Uterus (tissue), 4 donors: ENCODE results near the gene CDC42BPG. TPM values are rescaled to one million over a fixed set of nuclear protein-coding genes. Genes with fewer than 3 reads are reported as not detected.

Source experiments
- DNase-seq, 2 donors: peaks; one replicate each; pipeline ENCODE4 v3.0.0-alpha.2; 2019 to 2020
- H3K27ac ChIP-seq, 2 donors: fragments of 200-600 bp; sonication (generic); 1 replicate in 1 of 2; 2 replicates in 1 of 2; pipeline ENCODE4 v1.5.1; 2016 to 2018
- H3K27me3 ChIP-seq, 2 donors: fragments of 200-600 bp; sonication (generic); one replicate each; pipeline ENCODE4 v1.5.1; 2018 to 2019; ENCODE audit warnings: control low read depth in 1 of 2
- H3K36me3 ChIP-seq, 2 donors: fragments of 200-600 bp; sonication (generic); one replicate each; pipeline ENCODE4 v1.5.1; 2019; ENCODE audit warnings: control low read depth in 1 of 2
- H3K4me1 ChIP-seq, 2 donors: fragments of 200-600 bp; sonication (generic); one replicate each; pipeline ENCODE4 v1.5.1; 2018 to 2019; ENCODE audit warnings: control low read depth in 1 of 2
- H3K4me3 ChIP-seq, 2 donors: fragments of 200-600 bp; sonication (generic); 1 replicate in 1 of 2; 2 replicates in 1 of 2; pipeline ENCODE4 v1.5.1; 2018 to 2019; ENCODE audit warnings: mild to moderate bottlenecking in 1 of 2
- H3K9me3 ChIP-seq, 2 donors: fragments of 200-600 bp; sonication (generic); one replicate each; pipeline ENCODE4 v1.5.1; 2019; ENCODE audit warnings: control low read depth in 1 of 2
- POLR2A ChIP-seq, 2 donors: fragments of 450-650 bp; IDR thresholded peaks; one replicate each; pipeline ENCODE4 v1.6.1; 2016; ENCODE audit warnings: antibody characterized with exemption in 2 of 2, mild to moderate bottlenecking in 1 of 2, moderate library complexity in 1 of 2
- intact Hi-C: fragments of 100-400 bp; cut with DNase I; formaldehyde crosslinking; loops from one replicate; pipeline ENCODE4 v1.15.1; 2023; ENCODE audit warnings: low total_unique reads
- total RNA-seq, 4 donors: library from RNA; depleted of rRNA in 3 of 4; stranded (reverse); fragments of >200 nt in 3 of 4; gene quantifications; one replicate each; pipeline versions ENCODE4 v1.1.0 to v1.2.4, GENCODE V29; 2014 to 2023
- TF ChIP-seq, protein P1 (sequence below), 4 experiments: fragments of 200-600 bp in 2 of 4; fragments of 450-650 bp in 2 of 4; sonication (generic) in 2 of 4; IDR thresholded peaks; one replicate each; pipeline ENCODE4 v1.5.1; 2016 to 2019; ENCODE audit warnings: antibody characterized with exemption in 4 of 4, mild to moderate bottlenecking in 2 of 4, moderate library complexity in 1 of 4
- donor health status: DM: yes; HTN: yes; CAD: no.

CDC42BPG gene
- total RNA-seq, 4 donors from 2014 or later = under 0.01 to 2.7 (median 0.30) TPM

DNA sequence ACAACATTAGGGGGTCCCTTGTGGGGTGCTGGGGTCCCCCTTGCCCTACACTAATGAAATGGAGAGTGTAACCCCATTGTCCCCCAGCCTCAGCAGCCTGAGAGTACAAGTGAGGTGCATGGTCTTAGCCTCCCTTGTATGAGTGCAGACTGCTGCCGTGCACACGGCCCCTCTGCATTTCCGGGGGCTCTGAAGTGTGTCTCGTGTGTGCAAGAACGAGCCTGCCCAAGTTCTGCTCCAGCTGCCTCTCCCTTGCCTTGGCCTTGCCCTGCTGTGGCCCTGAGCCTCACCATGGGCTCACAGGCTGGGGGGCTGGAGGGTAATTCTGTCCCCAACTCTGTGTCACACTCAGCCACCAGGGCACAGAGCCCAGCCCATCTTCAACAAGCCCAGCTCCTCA is 39.1 kb upstream of the CDC42BPG start:
- H3K9me3 ChIP-seq = no peaks in the 10 kb centered on the region
- no peak for DNase-seq
- H3K36me3 ChIP-seq = no peaks in the 10 kb centered on the region
- peak overlapping the region in 1 of 2 donors; percentile 81 for H3K27ac ChIP-seq
- no peak overlapping the region for H3K4me3 ChIP-seq
- H3K27me3 ChIP-seq = no peaks in the 10 kb centered on the region
- peaks cover 0 to 5% of the 10 kb centered on the region in 2 donors for H3K4me1 ChIP-seq
- TF ChIP-seq, protein P1, sequence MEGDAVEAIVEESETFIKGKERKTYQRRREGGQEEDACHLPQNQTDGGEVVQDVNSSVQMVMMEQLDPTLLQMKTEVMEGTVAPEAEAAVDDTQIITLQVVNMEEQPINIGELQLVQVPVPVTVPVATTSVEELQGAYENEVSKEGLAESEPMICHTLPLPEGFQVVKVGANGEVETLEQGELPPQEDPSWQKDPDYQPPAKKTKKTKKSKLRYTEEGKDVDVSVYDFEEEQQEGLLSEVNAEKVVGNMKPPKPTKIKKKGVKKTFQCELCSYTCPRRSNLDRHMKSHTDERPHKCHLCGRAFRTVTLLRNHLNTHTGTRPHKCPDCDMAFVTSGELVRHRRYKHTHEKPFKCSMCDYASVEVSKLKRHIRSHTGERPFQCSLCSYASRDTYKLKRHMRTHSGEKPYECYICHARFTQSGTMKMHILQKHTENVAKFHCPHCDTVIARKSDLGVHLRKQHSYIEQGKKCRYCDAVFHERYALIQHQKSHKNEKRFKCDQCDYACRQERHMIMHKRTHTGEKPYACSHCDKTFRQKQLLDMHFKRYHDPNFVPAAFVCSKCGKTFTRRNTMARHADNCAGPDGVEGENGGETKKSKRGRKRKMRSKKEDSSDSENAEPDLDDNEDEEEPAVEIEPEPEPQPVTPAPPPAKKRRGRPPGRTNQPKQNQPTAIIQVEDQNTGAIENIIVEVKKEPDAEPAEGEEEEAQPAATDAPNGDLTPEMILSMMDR (IDR thresholded peaks at IDR 0.05) = no peak
- no peak for TF ChIP-seq POLR2A (IDR thresholded peaks at IDR 0.05)
- intact Hi-C loops = no loop called here

DNA sequence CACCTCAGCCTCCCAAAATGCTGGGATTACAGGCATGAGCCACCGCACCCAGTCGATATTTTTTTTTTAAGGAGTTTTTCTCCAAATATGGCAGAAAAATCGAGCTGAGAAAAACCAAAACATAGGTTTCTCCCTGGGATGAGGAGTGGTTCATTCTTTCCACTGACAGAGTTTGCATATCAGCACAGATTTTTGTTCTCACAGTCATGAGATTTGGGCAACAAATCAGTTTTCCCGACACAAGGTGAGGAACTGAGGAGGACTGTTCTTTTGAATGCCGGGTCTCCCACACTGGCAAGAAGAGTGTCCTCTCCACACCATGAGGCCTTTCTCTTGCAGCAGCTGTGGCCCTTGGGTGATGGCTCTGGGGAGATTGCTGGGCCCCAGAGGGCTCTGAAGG is 37.8 kb upstream of the CDC42BPG start:
- Histone ChIP-seq H3K4me3 (no peak overlapping the region), H3K9me3 (no peaks in the 10 kb centered on the region), H3K27ac (peak overlapping the region; percentile 64 to 81), H3K36me3 (no peaks in the 10 kb centered on the region), H3K27me3 (no peaks in the 10 kb centered on the region), H3K4me1 (no peaks in the 10 kb centered on the region)
- DNase-seq = no peak
- TF ChIP-seq POLR2A (IDR thresholded peaks at IDR 0.05) = no peak
- TF ChIP-seq, protein P1 (IDR thresholded peaks at IDR 0.05) = no peak
- intact Hi-C loops = no loop called here

DNA sequence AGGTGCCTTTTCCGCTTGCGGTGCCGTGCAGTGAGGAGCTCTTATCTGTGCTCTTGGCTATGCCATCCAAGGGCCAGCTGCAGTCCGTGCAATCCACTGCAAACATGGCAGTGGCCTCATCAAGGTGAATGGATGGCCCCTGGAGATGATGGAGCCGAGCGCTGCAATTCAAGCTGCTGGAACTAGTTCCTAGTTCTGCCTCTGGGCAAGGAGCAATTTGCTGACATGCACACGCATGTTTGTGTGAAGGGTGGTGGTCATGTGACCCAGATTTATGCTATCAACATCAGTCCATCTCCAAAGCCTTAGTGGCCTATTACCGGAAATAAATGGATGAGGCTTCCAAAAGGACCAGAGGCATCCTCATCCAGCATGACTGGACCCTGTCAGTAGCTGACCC is 37.0 kb upstream of the CDC42BPG start:
- H3K27ac ChIP-seq = peak overlapping the region; percentile 64 to 81
- intact Hi-C loops = no loop called here
- no peaks in the 10 kb centered on the region for H3K4me1 ChIP-seq
- no peak for DNase-seq
- H3K9me3 ChIP-seq = no peaks in the 10 kb centered on the region
- H3K4me3 ChIP-seq = no peak overlapping the region
- no peaks in the 10 kb centered on the region for H3K36me3 ChIP-seq
- TF ChIP-seq, protein P1 (IDR thresholded peaks at IDR 0.05) = no peak
- TF ChIP-seq POLR2A (IDR thresholded peaks at IDR 0.05) = no peak
- no peaks in the 10 kb centered on the region for H3K27me3 ChIP-seq

DNA sequence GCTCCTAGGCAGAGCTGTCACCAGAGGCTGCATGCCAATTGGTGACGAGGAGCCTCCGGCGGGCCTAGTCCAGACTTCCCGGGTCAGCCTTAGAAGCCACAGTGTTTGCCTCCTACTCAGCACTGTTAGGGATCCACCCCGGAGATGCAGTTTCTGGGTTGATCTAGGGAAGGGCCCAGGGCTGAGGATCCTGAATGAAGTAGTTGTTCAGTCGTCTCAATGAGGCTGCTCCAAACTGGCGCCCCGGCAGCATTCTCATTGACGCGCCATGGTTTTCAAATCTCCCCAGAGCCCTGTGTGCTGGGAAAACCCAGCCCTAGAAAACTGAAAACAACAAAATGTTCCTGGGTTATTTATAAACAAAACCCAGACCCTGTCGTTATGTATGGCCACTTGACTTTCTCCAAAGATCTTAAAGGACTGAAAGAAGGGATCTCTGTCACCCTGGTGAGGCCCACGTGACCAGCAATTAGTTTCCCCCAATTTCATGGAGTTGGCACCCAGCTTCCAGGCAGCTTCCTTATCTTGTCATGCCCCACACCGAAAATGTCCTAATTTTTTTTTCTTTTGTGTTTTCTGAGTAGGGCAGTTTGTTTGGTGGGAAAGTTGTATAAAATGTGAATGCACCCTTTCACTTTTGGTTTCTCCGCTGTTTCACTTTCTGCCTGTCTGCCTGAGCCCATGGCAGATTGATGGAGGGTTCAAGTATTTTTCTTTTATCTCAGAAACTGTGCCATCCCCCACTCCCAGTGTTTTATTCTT is 36.0 kb upstream of the CDC42BPG start:
- Histone ChIP-seq H3K9me3 (no peaks in the 10 kb centered on the region), H3K4me3 (no peak overlapping the region), H3K36me3 (no peaks in the 10 kb centered on the region), H3K4me1 (no peaks in the 10 kb centered on the region), H3K27ac (peak overlapping the region; percentile 50 to 81), H3K27me3 (no peaks in the 10 kb centered on the region)
- intact Hi-C loops = no loop called here
- TF ChIP-seq, protein P1 (IDR thresholded peaks at IDR 0.05) = no peak
- no peak for TF ChIP-seq POLR2A (IDR thresholded peaks at IDR 0.05)
- DNase-seq = no peak

DNA sequence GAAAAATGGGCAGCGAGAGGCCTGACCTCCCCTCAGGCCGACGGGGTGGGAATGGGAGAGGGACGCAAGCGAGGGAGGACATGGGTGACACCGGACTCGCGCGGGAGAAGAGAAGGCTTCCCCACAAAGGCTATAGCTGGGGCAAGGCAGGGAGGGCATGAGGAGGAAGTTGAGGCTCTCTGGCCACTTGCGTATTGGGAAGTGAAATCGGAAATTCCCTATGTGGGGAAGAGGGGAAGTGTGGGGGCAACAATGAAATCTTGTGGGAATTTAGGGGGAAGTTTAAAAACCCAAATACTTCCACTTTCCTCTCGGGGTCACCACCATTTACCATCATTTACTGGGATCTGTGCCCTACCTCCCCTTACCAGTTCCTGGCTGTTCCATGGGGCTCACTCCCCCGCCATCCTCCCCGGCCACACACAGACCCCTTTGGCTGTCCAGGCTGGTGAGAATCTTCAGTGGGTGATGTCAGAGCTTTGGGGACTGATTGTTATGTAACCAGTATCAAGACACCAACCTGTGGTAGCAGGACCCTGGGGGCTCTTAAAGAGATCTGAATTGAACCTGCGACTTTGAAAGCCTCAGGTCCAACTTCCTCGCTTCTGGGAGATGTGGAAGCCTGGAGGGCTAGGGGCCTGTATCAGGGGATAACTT is 34.9 kb upstream of the CDC42BPG start:
- intact Hi-C loops = no loop called here
- TF ChIP-seq, protein P1 (IDR thresholded peaks at IDR 0.05) = no peak
- TF ChIP-seq POLR2A (IDR thresholded peaks at IDR 0.05) = no peak
- Histone ChIP-seq H3K4me3 (peak overlapping the region; percentile 69 to 95), H3K27ac (peak overlapping the region; percentile 81 to 90), H3K9me3 (no peaks in the 10 kb centered on the region), H3K4me1 (no peaks in the 10 kb centered on the region), H3K27me3 (no peaks in the 10 kb centered on the region), H3K36me3 (no peaks in the 10 kb centered on the region)
- no peak for DNase-seq
